DLD1 (cell line): ENCODE data around the gene PTPRM.

Source experiments
- in situ Hi-C: cut with HindIII; loops from 2 replicates; pipeline ENCODE4 v1.10.0; 2017; ENCODE audit warnings: low sequenced_read_pairs

PTPRM gene

DNA sequence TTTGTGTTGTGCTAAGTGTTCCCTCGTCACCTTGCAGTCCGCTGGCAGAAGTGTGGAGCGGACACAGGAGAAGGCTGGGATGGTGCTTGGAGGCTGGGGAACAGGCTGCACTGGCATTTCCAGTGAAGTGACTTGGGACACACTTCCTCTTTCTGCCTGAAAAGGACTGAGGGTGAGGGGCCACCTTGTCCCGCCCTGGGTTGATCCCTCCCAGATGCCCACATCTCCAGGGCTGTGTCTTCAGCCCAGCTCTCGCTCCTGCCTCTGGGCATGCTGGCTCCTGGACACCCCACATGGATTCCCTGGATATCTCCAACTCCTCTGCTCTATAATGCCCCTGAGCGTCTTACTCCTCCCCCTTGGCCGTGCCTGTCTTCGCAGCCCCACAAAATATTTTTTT is 412.6 kb downstream of the PTPRM start:
- in situ Hi-C loops = no loop called here

- in situ Hi-C loops = no loop called here
These were observed 413.0 kb downstream of the PTPRM start for GRCh38 chr18:7980136-7980535.

GRCh38 chr18:7980656-7981055 is 413.5 kb downstream of the PTPRM start:
- in situ Hi-C loops = no loop called here

- in situ Hi-C loops = no loop called here
These were observed 415.1 kb downstream of the PTPRM start for GRCh38 chr18:7982216-7982615.

- in situ Hi-C loops = no loop called here
These were observed 420.3 kb downstream of the PTPRM start for GRCh38 chr18:7987284-7987976.

GRCh38 chr18:7990670-7991069 is 423.6 kb downstream of the PTPRM start:
- in situ Hi-C loops = no loop called here

GRCh38 chr18:8001711-8002301 is 434.7 kb downstream of the PTPRM start:
- in situ Hi-C loops = no loop called here

GRCh38 chr18:8003878-8004675 is 437.0 kb downstream of the PTPRM start:
- in situ Hi-C loops = no loop called here

DNA sequence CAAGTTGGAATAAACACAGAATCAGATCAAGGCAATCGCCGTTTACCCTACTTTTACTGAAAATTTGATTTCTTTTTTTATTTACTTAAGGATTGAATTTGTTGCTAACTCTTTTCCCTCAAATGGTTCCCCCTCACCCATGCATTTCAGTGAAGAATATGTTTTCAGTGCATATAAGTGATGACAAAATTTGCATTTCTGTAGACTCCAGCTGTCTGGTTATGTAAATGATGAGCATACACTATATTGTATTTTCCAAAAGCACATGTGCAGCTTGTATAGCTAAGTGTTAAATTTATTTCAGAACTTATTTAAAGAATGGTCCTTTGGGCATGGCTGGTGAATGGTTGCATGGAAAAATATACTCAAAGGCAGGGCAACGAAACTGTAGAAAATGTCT is 437.7 kb downstream of the PTPRM start:
- in situ Hi-C loops = no loop called here

- in situ Hi-C loops = no loop called here
These were observed 438.9 kb downstream of the PTPRM start for GRCh38 chr18:8005870-8006569.

GRCh38 chr18:8006979-8007378 is 439.9 kb downstream of the PTPRM start:
- in situ Hi-C loops = no loop called here

DNA sequence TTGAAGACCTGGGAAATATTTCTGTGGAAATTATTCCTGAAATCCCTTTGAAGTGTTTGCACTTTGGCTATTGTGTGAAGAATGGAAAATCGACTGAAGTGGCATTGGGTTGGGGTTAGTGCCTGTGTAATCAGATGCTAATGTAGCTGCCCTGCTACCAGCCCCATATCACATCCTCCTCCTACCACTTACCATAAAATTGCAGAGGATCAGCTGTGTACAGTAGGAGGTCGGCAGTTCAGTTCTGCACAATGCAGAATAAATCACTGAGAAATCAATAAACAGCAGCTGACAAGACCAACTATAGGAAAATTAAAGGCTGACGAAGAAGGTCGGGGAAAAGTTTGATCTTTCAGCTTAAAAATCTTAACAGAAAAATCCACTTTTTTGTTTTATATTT is 440.9 kb downstream of the PTPRM start:
- in situ Hi-C loops = no loop called here

- in situ Hi-C loops = no loop called here
These were observed 444.2 kb downstream of the PTPRM start for GRCh38 chr18:8011361-8011760.

GRCh38 chr18:8011906-8012305 is 444.8 kb downstream of the PTPRM start:
- in situ Hi-C loops = no loop called here

- in situ Hi-C loops = no loop called here
These were observed 451.7 kb downstream of the PTPRM start for GRCh38 chr18:8018701-8019331.

DNA sequence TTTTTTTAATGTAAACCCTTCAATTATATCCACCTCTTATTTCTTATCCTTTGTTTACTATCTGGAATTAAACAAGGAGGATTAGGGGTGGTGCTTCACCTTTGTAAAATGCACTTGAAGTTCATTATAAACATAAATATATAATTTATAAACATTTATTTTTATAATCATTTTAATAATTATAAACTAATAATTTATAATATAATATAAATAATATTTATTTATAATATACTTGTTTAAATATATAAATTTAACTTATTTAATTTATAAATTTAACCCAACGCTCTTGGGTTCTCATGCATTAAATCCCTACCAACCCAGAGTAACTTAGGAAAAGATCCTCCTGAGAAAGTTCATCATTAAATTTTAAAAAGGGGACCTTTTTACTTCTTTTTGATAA is 452.5 kb downstream of the PTPRM start:
- in situ Hi-C loops = no loop called here

DNA sequence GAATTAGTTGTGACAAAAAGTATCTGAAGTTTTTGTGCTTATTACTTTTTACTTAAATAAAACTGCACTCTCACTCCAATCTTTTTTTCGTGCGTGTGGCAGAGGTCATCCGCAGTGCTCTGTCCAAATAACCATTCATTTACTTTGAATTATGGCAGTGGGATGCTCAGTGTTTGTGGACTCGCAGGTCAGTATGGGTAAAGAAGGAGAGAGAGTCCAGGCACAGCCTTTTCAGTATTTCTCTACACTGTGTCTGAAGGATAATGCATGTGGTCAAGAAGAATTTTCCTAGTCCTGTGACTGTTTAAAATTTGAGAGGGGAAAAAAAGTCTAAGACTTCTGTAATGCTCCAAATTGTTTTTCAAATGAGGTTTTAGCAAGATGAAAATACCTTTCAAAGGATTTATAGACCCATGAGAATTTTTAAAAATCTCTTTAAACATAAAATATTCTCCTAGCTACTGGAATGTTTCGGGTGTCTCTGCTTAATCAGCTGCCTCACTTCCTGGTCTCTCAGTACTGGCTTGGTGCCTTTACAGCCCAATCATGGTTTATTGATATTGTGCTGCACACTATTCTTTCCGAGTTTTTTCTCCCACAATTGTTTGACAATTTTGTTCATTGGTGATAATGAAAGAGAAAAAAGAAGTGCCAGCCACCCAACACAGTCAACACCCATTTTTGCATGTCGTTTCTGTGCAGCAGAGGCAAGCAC is 453.2 kb downstream of the PTPRM start:
- in situ Hi-C loops = no loop called here

DNA sequence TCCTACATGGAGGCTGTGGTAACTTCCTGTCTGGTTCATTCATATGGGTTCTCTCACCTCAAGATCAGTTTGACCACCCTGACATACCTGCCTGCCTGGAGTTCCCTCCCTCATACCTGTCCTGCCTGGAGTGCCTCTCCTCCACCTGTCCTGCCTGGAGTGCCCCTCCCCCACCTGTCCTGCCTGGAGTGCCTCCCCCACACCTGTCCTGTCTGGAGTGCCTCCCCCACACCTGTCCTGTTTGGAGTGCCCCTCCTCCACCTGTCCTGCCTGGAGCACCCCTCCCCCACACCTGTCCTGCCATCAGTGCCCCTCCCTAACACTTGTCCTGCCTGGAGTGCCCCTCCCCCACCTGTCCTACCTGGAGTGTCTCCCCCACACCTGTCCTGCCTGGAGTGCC is 461.9 kb downstream of the PTPRM start:
- in situ Hi-C loops = no loop called here

DNA sequence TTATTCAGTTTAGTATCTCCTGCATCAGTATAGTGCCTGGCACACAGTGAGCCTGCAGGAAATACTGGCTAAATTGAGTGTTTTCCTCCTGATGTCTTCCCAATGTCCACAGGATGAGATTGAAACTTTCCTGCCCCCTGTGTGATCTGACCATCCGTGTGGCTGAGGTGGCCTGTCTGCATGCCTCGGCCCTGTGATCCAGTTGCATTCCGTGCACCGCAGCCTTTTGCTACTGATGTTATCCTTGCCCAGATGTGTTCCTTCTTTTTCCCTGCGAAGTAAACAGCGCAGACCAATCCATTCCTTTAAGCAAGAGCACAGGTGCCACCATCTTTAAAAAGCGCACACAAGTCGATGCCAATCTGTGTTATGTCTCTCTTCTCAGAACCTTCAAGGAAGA is 462.6 kb downstream of the PTPRM start:
- in situ Hi-C loops = no loop called here

DNA sequence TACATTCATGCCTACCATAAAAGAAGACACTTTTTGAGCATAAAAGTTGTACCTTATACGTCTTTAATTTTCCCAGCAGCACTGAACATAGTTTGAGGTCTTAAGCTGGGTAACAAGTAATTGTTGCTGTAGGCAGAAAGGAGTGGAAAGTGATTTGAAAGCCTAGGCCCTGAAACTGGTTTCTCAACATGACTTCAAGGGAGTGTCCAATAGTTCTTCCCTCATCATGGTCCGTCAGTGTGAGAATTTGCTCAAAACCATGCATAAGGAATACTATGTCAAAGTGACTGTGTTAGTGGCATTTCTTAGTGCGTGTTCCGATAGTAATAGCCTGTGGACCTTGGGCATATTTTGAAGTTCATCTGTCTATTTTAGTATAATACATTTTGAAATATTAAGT is 463.1 kb downstream of the PTPRM start:
- in situ Hi-C loops = no loop called here
